Vagina (tissue), 2 donors: ENCODE measurements around the gene CREBBP. TPM values are rescaled to one million over a fixed set of nuclear protein-coding genes. Genes with fewer than 3 reads are reported as not detected.
"Not testable (repeated sequence)": the region's sequence is repeated elsewhere in the genome, so short reads cannot be mapped to it uniquely, and the experiment has no call there.

Source experiments
- DNase-seq, 2 donors: peaks; one replicate each; pipeline ENCODE4 v3.0.0-alpha.2; 2017; ENCODE audit errors: extremely low spot score in 2 of 2
- H3K27ac ChIP-seq: fragments of 200-600 bp; sonication (generic); one replicate; pipeline ENCODE4 v1.5.1; 2019
- H3K27me3 ChIP-seq: fragments of 200-600 bp; sonication (generic); one replicate; pipeline ENCODE4 v1.5.1; 2019
- H3K36me3 ChIP-seq, 2 donors: fragments of 200-600 bp; sonication (generic); one replicate each; pipeline ENCODE4 v1.5.1; 2017 to 2019
- H3K4me1 ChIP-seq: fragments of 200-600 bp; sonication (generic); one replicate; pipeline ENCODE4 v1.5.1; 2019
- H3K4me3 ChIP-seq, 2 donors: fragments of 200-600 bp; sonication (generic); 1 replicate in 1 of 2; 2 replicates in 1 of 2; pipeline ENCODE4 v1.5.1; 2016 to 2019
- H3K9me3 ChIP-seq: fragments of 200-600 bp; sonication (generic); one replicate; pipeline ENCODE4 v1.5.1; 2019
- CTCF ChIP-seq, 3 experiments: fragments of 450-650 bp in 2 of 3; fragments of 200-600 bp in 1 of 3; sonication (generic) in 1 of 3; IDR thresholded peaks; one replicate each; pipeline ENCODE4 v1.5.1; 2017 to 2019; ENCODE audit warnings: antibody characterized with exemption in 3 of 3, mild to moderate bottlenecking in 2 of 3, moderate library complexity in 2 of 3
- POLR2A ChIP-seq, 2 donors: fragments of 450-650 bp; IDR thresholded peaks; one replicate each; pipeline ENCODE4 v1.6.1; 2017; ENCODE audit warnings: antibody characterized with exemption in 2 of 2, mild to moderate bottlenecking in 2 of 2, moderate library complexity in 2 of 2
- POLR2AphosphoS5 ChIP-seq, 2 donors: sonication (generic); formaldehyde crosslinking; IDR thresholded peaks; one replicate each; pipeline ENCODE4 v1.9.0; 2017; ENCODE audit warnings: antibody characterized with exemption in 2 of 2, mild to moderate bottlenecking in 2 of 2, low read depth in 1 of 2; ENCODE audit not compliant: insufficient read depth in 1 of 2
- intact Hi-C: fragments of 100-400 bp; cut with DNase I; formaldehyde crosslinking; loops from one replicate; pipeline ENCODE4 v1.15.1; 2023
- total RNA-seq: library from RNA; depleted of rRNA; stranded (reverse); fragments of >200 nt; gene quantifications from one replicate; pipeline ENCODE4 v1.2.3, GENCODE V29; 2016

The CREBBP gene
- total RNA-seq, 1 donor from 2014 or later = 102 TPM

- intact Hi-C loops = no loop called here
- no peak overlapping the region for H3K27ac ChIP-seq
- TF ChIP-seq CTCF (IDR thresholded peaks at IDR 0.05) = no peak
- TF ChIP-seq POLR2A (IDR thresholded peaks at IDR 0.05) = no peak
- TF ChIP-seq POLR2AphosphoS5 (IDR thresholded peaks at IDR 0.05; ENCODE audit: insufficient read depth in 1 of 2, low read depth in 1 of 2) = no peak
- no peaks in the 10 kb centered on the region for H3K4me1 ChIP-seq
- no peaks in the 10 kb centered on the region for H3K27me3 ChIP-seq
- no peak overlapping the region for H3K4me3 ChIP-seq
- no peak for DNase-seq
- H3K9me3 ChIP-seq = no peaks in the 10 kb centered on the region
- H3K36me3 ChIP-seq = no peaks in the 10 kb centered on the region
Observed at GRCh38 chr16:3890091-3890490, 9.6 kb upstream of the CREBBP start.

GRCh38 chr16:3889059-3889458 lies 8.5 kb upstream of the CREBBP start:
- Histone ChIP-seq H3K4me1 (no peaks in the 10 kb centered on the region), H3K4me3 (no peak overlapping the region), H3K9me3 (no peaks in the 10 kb centered on the region), H3K27ac (no peak overlapping the region), H3K36me3 (no peaks in the 10 kb centered on the region), H3K27me3 (no peaks in the 10 kb centered on the region)
- intact Hi-C loops = no loop called here
- no peak for DNase-seq
- no peak for TF ChIP-seq POLR2A (IDR thresholded peaks at IDR 0.05)
- TF ChIP-seq CTCF (IDR thresholded peaks at IDR 0.05) = no peak
- TF ChIP-seq POLR2AphosphoS5 (IDR thresholded peaks at IDR 0.05; ENCODE audit: insufficient read depth in 1 of 2, low read depth in 1 of 2) = no peak

GRCh38 chr16:3885999-3886398 lies 5.5 kb upstream of the CREBBP start:
- H3K4me1 ChIP-seq, intact Hi-C loops, H3K27ac ChIP-seq, H3K36me3 ChIP-seq, H3K9me3 ChIP-seq, H3K27me3 ChIP-seq, H3K4me3 ChIP-seq, DNase-seq: not testable (repeated sequence)

GRCh38 chr16:3884398-3884797 lies 3.9 kb upstream of the CREBBP start:
- TF ChIP-seq CTCF (IDR thresholded peaks at IDR 0.05) = no peak
- no peak for TF ChIP-seq POLR2AphosphoS5 (IDR thresholded peaks at IDR 0.05; ENCODE audit: insufficient read depth in 1 of 2, low read depth in 1 of 2)
- TF ChIP-seq POLR2A (IDR thresholded peaks at IDR 0.05) = no peak
- intact Hi-C loops = loop anchor here (5.0 kb wide), 1 partner anchor 197 kb away; no protein-coding TSS in a partner anchor
- no peaks in the 10 kb centered on the region for H3K27me3 ChIP-seq
- H3K4me1 ChIP-seq = peaks cover 8% of the 10 kb centered on the region
- H3K9me3 ChIP-seq = no peaks in the 10 kb centered on the region
- H3K4me3 ChIP-seq = no peak overlapping the region
- no peaks in the 10 kb centered on the region for H3K36me3 ChIP-seq
- DNase-seq = no peak
- no peak overlapping the region for H3K27ac ChIP-seq

- H3K27me3 ChIP-seq = no peaks in the 10 kb centered on the region
- peaks cover 25% of the 10 kb centered on the region for H3K4me1 ChIP-seq
- H3K27ac ChIP-seq = no peak overlapping the region
- no peaks in the 10 kb centered on the region for H3K36me3 ChIP-seq
- intact Hi-C loops = loop anchor here (5.0 kb wide), 1 partner anchor 195 kb away; no protein-coding TSS in a partner anchor
- H3K9me3 ChIP-seq = no peaks in the 10 kb centered on the region
- TF ChIP-seq CTCF (IDR thresholded peaks at IDR 0.05) (no peak), POLR2A (IDR thresholded peaks at IDR 0.05) (no peak)
- H3K4me3 ChIP-seq = no peak overlapping the region
- DNase-seq = no peak
Observed at GRCh38 chr16:3882531-3882930, 2.0 kb upstream of the CREBBP start.
